Activated T-cell treated with anti-CD3 and anti-CD28 coated beads, Interleukin-2, amount 50 U/mL, for 24 hours (primary cell): ENCODE results near the gene GALT.

Experiments
- DNase-seq: peaks from one replicate; pipeline ENCODE4 v3.0.0-alpha.2; 2020
- H3K27ac Mint-ChIP-seq: 2 replicates; pipeline ENCODE4 v1.8.0; 2020; ENCODE audit warnings: mild to moderate bottlenecking, mixed read lengths
- H3K27me3 Mint-ChIP-seq: 2 replicates; pipeline ENCODE4 v1.8.0; 2020; ENCODE audit warnings: mixed read lengths
- H3K36me3 Mint-ChIP-seq: 2 replicates; pipeline ENCODE4 v1.8.0; 2020; ENCODE audit warnings: low read depth, mixed read lengths
- H3K4me1 Mint-ChIP-seq: 2 replicates; pipeline ENCODE4 v1.8.0; 2020; ENCODE audit warnings: low read depth, mixed read lengths
- H3K4me3 Mint-ChIP-seq: 2 replicates; pipeline ENCODE4 v1.8.0; 2020; ENCODE audit warnings: mild to moderate bottlenecking, moderate library complexity, mixed read lengths
- H3K9me3 Mint-ChIP-seq: 2 replicates; pipeline ENCODE4 v1.8.0; 2020; ENCODE audit warnings: mixed read lengths

GALT gene

GRCh38 chr9:34653151-34654072, 6.9 kb downstream of the GALT start:
- H3K36me3 Mint-ChIP-seq, result peaks cover 34% of the 10 kb centered on the region
- DNase-seq, result no peak

GRCh38 chr9:34654323-34655051, 8.0 kb downstream of the GALT start:
- H3K4me3 Mint-ChIP-seq, result no peak overlapping the region
- H3K27me3 Mint-ChIP-seq, result no peaks in the 10 kb centered on the region
- no peak for DNase-seq
- peaks cover 18% of the 10 kb centered on the region for H3K4me1 Mint-ChIP-seq
- no peaks in the 10 kb centered on the region for H3K9me3 Mint-ChIP-seq
- no peak overlapping the region for H3K27ac Mint-ChIP-seq
- H3K36me3 Mint-ChIP-seq, result peaks cover 23% of the 10 kb centered on the region

More at GRCh38 chr9:34653151-34654072, 6.9 kb downstream of the GALT start:
- Mint-ChIP-seq H3K4me1 (peaks cover 24% of the 10 kb centered on the region), H3K9me3 (no peaks in the 10 kb centered on the region), H3K4me3 (no peak overlapping the region), H3K27me3 (no peaks in the 10 kb centered on the region), H3K27ac (peak overlapping the region; percentile 13)

GRCh38 chr9:34655394-34655793, 8.9 kb downstream of the GALT start:
- Mint-ChIP-seq H3K27me3 (no peaks in the 10 kb centered on the region), H3K27ac (no peak overlapping the region), H3K36me3 (peaks cover 20% of the 10 kb centered on the region), H3K9me3 (no peaks in the 10 kb centered on the region), H3K4me1 (peaks cover 19% of the 10 kb centered on the region), H3K4me3 (no peak overlapping the region)
- DNase-seq, result no peak

GRCh38 chr9:34656992-34657391, 10.5 kb downstream of the GALT start:
- Mint-ChIP-seq H3K4me1 (peaks cover 15% of the 10 kb centered on the region), H3K36me3 (peaks cover 20% of the 10 kb centered on the region), H3K27me3 (no peaks in the 10 kb centered on the region), H3K9me3 (no peaks in the 10 kb centered on the region), H3K27ac (no peak overlapping the region), H3K4me3 (no peak overlapping the region)
- DNase-seq, result no peak

- H3K4me3 Mint-ChIP-seq, result no peak overlapping the region
- H3K27me3 Mint-ChIP-seq, result no peaks in the 10 kb centered on the region
- H3K9me3 Mint-ChIP-seq, result no peaks in the 10 kb centered on the region
- peaks cover 20% of the 10 kb centered on the region for H3K36me3 Mint-ChIP-seq
- no peak for DNase-seq
- H3K27ac Mint-ChIP-seq, result no peak overlapping the region
- H3K4me1 Mint-ChIP-seq, result peaks cover 18% of the 10 kb centered on the region
These were observed 12.0 kb downstream of the GALT start for GRCh38 chr9:34658461-34658860.

- Mint-ChIP-seq H3K27me3 (no peaks in the 10 kb centered on the region), H3K27ac (no peak overlapping the region), H3K4me3 (no peak overlapping the region), H3K4me1 (peaks cover 30% of the 10 kb centered on the region), H3K36me3 (peaks cover 20% of the 10 kb centered on the region), H3K9me3 (no peaks in the 10 kb centered on the region)
- no peak for DNase-seq
These were observed 13.2 kb downstream of the GALT start for GRCh38 chr9:34659592-34660253.

- Mint-ChIP-seq H3K27me3 (no peaks in the 10 kb centered on the region), H3K4me1 (peaks cover 37% of the 10 kb centered on the region), H3K27ac (peak within 1 kb of the TSS; percentile 76), H3K4me3 (no peak within 1 kb of the TSS), H3K36me3 (peaks cover 20% of the 10 kb centered on the region), H3K9me3 (no peaks in the 10 kb centered on the region)
- DNase-seq, result no peak
These were observed 16.2 kb downstream of the GALT start, which contains the start of gene CCL27 for GRCh38 chr9:34662526-34663302. Gene CCL27 (minus strand): TSS chr9:34662657. CDS start chr9:34662633, 24 bp downstream.

GRCh38 chr9:34663303-34663605, 16.8 kb downstream of the GALT start:
- Mint-ChIP-seq H3K27ac (peak overlapping the region; percentile 76), H3K4me1 (peaks cover 37% of the 10 kb centered on the region), H3K36me3 (peaks cover 20% of the 10 kb centered on the region), H3K4me3 (no peak overlapping the region), H3K9me3 (no peaks in the 10 kb centered on the region), H3K27me3 (no peaks in the 10 kb centered on the region)
- no peak for DNase-seq

GRCh38 chr9:34664281-34665066, 18.0 kb downstream of the GALT start:
- H3K27me3 Mint-ChIP-seq, result no peaks in the 10 kb centered on the region
- peak overlapping the region; percentile 89 for H3K27ac Mint-ChIP-seq
- H3K9me3 Mint-ChIP-seq, result peaks cover 6% of the 10 kb centered on the region
- H3K36me3 Mint-ChIP-seq, result peaks cover 20% of the 10 kb centered on the region
- peaks cover 36% of the 10 kb centered on the region for H3K4me1 Mint-ChIP-seq
- peak overlapping the region; percentile 77 for H3K4me3 Mint-ChIP-seq
- DNase-seq, result peak; percentile 69

GRCh38 chr9:34665067-34665380, 18.5 kb downstream of the GALT start:
- Mint-ChIP-seq H3K36me3 (peaks cover 20% of the 10 kb centered on the region), H3K27ac (peak overlapping the region; percentile 89), H3K4me1 (peaks cover 35% of the 10 kb centered on the region), H3K27me3 (no peaks in the 10 kb centered on the region), H3K4me3 (peak overlapping the region; percentile 77), H3K9me3 (peaks cover 8% of the 10 kb centered on the region)
- DNase-seq, result no peak

- H3K36me3 Mint-ChIP-seq, result peaks cover 14% of the 10 kb centered on the region
- DNase-seq, result peak; percentile 85
- no peaks in the 10 kb centered on the region for H3K27me3 Mint-ChIP-seq
- H3K4me1 Mint-ChIP-seq, result peaks cover 35% of the 10 kb centered on the region
- H3K9me3 Mint-ChIP-seq, result peaks cover 8% of the 10 kb centered on the region
- peak overlapping the region; percentile 77 for H3K4me3 Mint-ChIP-seq
- H3K27ac Mint-ChIP-seq, result peak overlapping the region; percentile 89
These were observed 19.1 kb downstream of the GALT start for GRCh38 chr9:34665381-34666250.

GRCh38 chr9:34669809-34670562, 23.5 kb downstream of the GALT start:
- no peak overlapping the region for H3K27ac Mint-ChIP-seq
- DNase-seq, result no peak

More at GRCh38 chr9:34669809-34670562, 23.5 kb downstream of the GALT start:
- H3K4me3 Mint-ChIP-seq, result no peak overlapping the region
- peaks cover 8% of the 10 kb centered on the region for H3K9me3 Mint-ChIP-seq
- no peaks in the 10 kb centered on the region for H3K27me3 Mint-ChIP-seq
- H3K4me1 Mint-ChIP-seq, result peaks cover 5% of the 10 kb centered on the region
- peaks cover 3% of the 10 kb centered on the region for H3K36me3 Mint-ChIP-seq
